HepG2 (cell line): ENCODE data around the gene EAF1. TPM values are rescaled to one million over a fixed set of nuclear protein-coding genes. Genes with fewer than 3 reads are reported as not detected.
"Not testable (repeated sequence)": the region's sequence is repeated elsewhere in the genome, so short reads cannot be mapped to it uniquely, and the experiment has no call there.

Experiments used
- ATAC-seq: fragments of 200-7000 bp; cut with Tn5 transposase; 3 replicates; pipeline ENCODE4 v1.9.1; 2020; ENCODE audit warnings: mild to moderate bottlenecking, moderate library complexity
- BruUV-seq: library from RNA; stranded (reverse); fragments of 400-500 nt; replicated peaks from 2 replicates; lab custom pipeline; 2021; lab: Mats Ljungman, UMichigan
- CTCF ChIA-PET: fragments of 300-600 bp; formaldehyde crosslinking; extraction: SDS; loops from one replicate; lab custom pipeline; 2021; ENCODE audit warnings: low total read pairs, inconsistent platforms, low intra/inter-chr PET ratio; lab: Yijun Ruan, JAX
- POLR2A ChIA-PET: fragments of 350-600 bp; sonication (Branson Sonifier 250); formaldehyde crosslinking; loops from one replicate; lab custom pipeline; 2020; ENCODE audit warnings: antibody characterized with exemption, inconsistent platforms; lab: Yijun Ruan, JAX
- DNase-seq: peaks from one replicate; pipeline ENCODE4 v3.0.0-alpha.2; 2015; ENCODE audit warnings: low spot score
- FAIRE-seq: peaks from 3 replicates; lab custom pipeline; 2011; peaks lifted over from hg19 to GRCh38; lab: Jason Lieb, UNC
- H2AFZ ChIP-seq: one replicate; pipeline ENCODE4 v1.6.1; 2011; ENCODE audit warnings: low read length, inconsistent platforms
- H3K27ac ChIP-seq: fragments of 300-600 bp; 3 replicates; pipeline ENCODE4 v1.8.0; 2011; ENCODE audit warnings: mixed run types, mild to moderate bottlenecking, mixed read lengths, low read length, inconsistent platforms; ENCODE audit not compliant: insufficient read depth; ENCODE audit errors: extremely low read length
- H3K27me3 ChIP-seq, 2 experiments: fragments of 200-600 bp in 1 of 2; 2 replicates in 1 of 2; 3 replicates in 1 of 2; pipeline versions ENCODE4 v1.6.0 to v1.8.0; 2011; ENCODE audit warnings: low read length in 2 of 2, mild to moderate bottlenecking in 2 of 2, moderate library complexity in 2 of 2, inconsistent platforms in 1 of 2; ENCODE audit not compliant: insufficient read depth in 2 of 2, control insufficient read depth in 1 of 2
- H3K36me3 ChIP-seq, 2 experiments: fragments of 200-600 bp in 1 of 2; replicated peaks in 1 of 2; 2 replicates in 1 of 2; 3 replicates in 1 of 2; pipeline versions ENCODE4 v1.5.1 to v1.8.0; 2011; ENCODE audit warnings: low read length in 2 of 2, inconsistent platforms in 1 of 2; ENCODE audit not compliant: insufficient read depth in 2 of 2, control insufficient read depth in 1 of 2
- H3K4me1 ChIP-seq: 2 replicates; pipeline ENCODE4 v1.5.1; 2012; ENCODE audit warnings: low read length, inconsistent platforms; ENCODE audit not compliant: insufficient read depth
- H3K4me2 ChIP-seq: 2 replicates; pipeline ENCODE4 v1.6.0; 2011; ENCODE audit warnings: low read depth, low read length, inconsistent platforms
- H3K4me3 ChIP-seq, 3 experiments: fragments of 200-600 bp in 1 of 3; sonication (generic), shearing (Covaris generic) in 1 of 3; replicated peaks in 1 of 3; 2 replicates each; pipeline ENCODE4 v1.5.1; 2011 to 2016; ENCODE audit warnings: low read length in 3 of 3, inconsistent platforms in 2 of 3, low read depth in 2 of 3, mild to moderate bottlenecking in 2 of 3, control low read depth in 1 of 3, mixed read lengths in 1 of 3; ENCODE audit not compliant: insufficient read depth in 1 of 3
- H3K79me2 ChIP-seq: one replicate; pipeline ENCODE4 v1.6.1; 2011; ENCODE audit warnings: low read length, inconsistent platforms; ENCODE audit not compliant: insufficient read depth
- H3K9ac ChIP-seq: 2 replicates; pipeline ENCODE4 v1.6.0; 2011; ENCODE audit warnings: mild to moderate bottlenecking, low read depth, low read length, inconsistent platforms; ENCODE audit not compliant: insufficient read depth
- H3K9me3 ChIP-seq: 2 replicates; pipeline ENCODE4 v1.5.1; 2012; ENCODE audit warnings: mild to moderate bottlenecking, low read length
- H4K20me1 ChIP-seq: 2 replicates; pipeline ENCODE4 v1.6.0; 2011; ENCODE audit warnings: inconsistent platforms, mild to moderate bottlenecking, low read length, moderate library complexity; ENCODE audit not compliant: insufficient read depth
- IRF1 ChIP-seq: sonication (generic); formaldehyde crosslinking; IDR thresholded peaks from 2 replicates; pipeline ENCODE4 v1.4.0; 2020; ENCODE audit warnings: low read depth, mild to moderate bottlenecking, missing genetic modification reagents
- PAX8 ChIP-seq: sonication (generic); formaldehyde crosslinking; IDR thresholded peaks from 2 replicates; pipeline ENCODE4 v1.8.0; 2022; ENCODE audit warnings: mild to moderate bottlenecking, missing genetic modification reagents, borderline replicate concordance
- ZNF282 ChIP-seq: fragments of 450-650 bp; IDR thresholded peaks from 2 replicates; pipeline ENCODE4 v1.6.1; 2018; ENCODE audit not compliant: partially characterized antibody
- WGBS: methylation state at CpG from one replicate; pipeline ENCODE4 v1.1.6; 2017; ENCODE audit warnings: low lambda C conversion rate; 5-methylcytosine and 5-hydroxymethylcytosine counted together
- in situ Hi-C: cut with HindIII; loops from 2 replicates; pipeline ENCODE4 v1.10.0; 2017; ENCODE audit warnings: low pct_unique_long_range_greater_than_20kb; ENCODE audit not compliant: extremely low pct_ligation_motif_present
- intact Hi-C: fragments of 100-400 bp; cut with micrococcal nuclease; formaldehyde crosslinking; loops from one replicate; pipeline ENCODE4 v1.10.0; 2022; ENCODE audit not compliant: unreplicated experiment
- polyA plus RNA-seq, 8 experiments: library from polyadenylated mRNA; depleted of rRNA in 3 of 8; stranded (reverse) in 7 of 8; unstranded in 1 of 8; fragments of >200 nt; fragmentation: Illumina TruSeq in 4 of 8; extraction: Trizol in 4 of 8; gene quantifications; 2 replicates each; pipeline versions ENCODE4 v1.2.1 to v1.2.3, GENCODE V29; 2011 to 2016; ENCODE audit warnings: low read depth in 4 of 8, missing spikeins in 1 of 8, mixed read lengths in 1 of 8; ENCODE audit not compliant: insufficient read depth in 1 of 8
- total RNA-seq, 5 experiments: library from RNA; depleted of rRNA; stranded (reverse); fragments of >200 nt; fragmentation: Illumina TruSeq; extraction: Trizol; gene quantifications; 2 replicates each; pipeline ENCODE4 v1.2.3, GENCODE V29; 2016; ENCODE audit warnings: low read depth in 1 of 5

The EAF1 gene
- total and polyA plus RNA-seq, 2 of the 13 experiments (the other 11 are each of a cell fraction or from before 2014, with no cell fraction given): 8.1 to 30.0 TPM

DNA sequence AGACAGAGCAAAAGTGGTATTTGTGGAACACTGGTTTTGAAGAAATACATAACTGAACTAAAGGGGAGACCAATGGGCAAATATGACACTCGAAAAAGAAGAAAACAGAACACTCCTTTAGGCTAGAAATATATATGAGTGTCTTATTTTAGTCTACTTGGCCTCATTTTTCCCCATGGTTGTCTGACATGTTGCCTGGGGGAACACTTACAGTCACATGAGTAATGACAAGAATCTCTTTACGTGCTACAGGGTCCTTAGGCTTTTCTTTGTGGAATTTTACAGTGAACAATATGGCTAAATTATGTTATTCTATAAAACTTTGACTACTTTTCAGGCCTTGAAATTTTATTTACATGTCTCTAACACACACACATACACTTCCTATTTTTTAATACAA, 17.6 kb upstream of the EAF1 start:
- POLR2A ChIA-PET: no interaction called here
- Histone ChIP-seq H3K9me3 (no peaks in the 10 kb centered on the region), H3K4me3 (no peak overlapping the region), H4K20me1 (no peaks in the 10 kb centered on the region), H3K27me3 (no peaks in the 10 kb centered on the region; a peak in 1 of 5 replicates), H3K4me2 (no peak overlapping the region)
- ATAC-seq (no peak), DNase-seq (no peak), FAIRE-seq (no peak)
- no peak for TF ChIP-seq ZNF282
- no peak for TF ChIP-seq IRF1 (CRISPR knock-in tag)
- TF ChIP-seq PAX8: no peak
- TF ChIP-seq, all 625 proteins: peak for 0
- intact Hi-C loops (loop anchor here (5.0 to 10.0 kb wide), 2 partner anchors 205 to 302 kb away; partner anchors contain the start of gene CAPN7), in situ Hi-C loops (loop anchor here (10.0 kb wide), 2 partner anchors 205 to 305 kb away; partner anchors contain the start of gene CAPN7)
- H3K79me2 ChIP-seq: no peaks in the 10 kb centered on the region
- no peak overlapping the region for H3K9ac ChIP-seq
- no peak overlapping the region for H2AFZ ChIP-seq
- peaks cover 8 to 31% of the 10 kb centered on the region in 2 experiments; a peak in 4 of 5 replicates for H3K36me3 ChIP-seq
- BruUV-seq: no TSS peak
- CTCF ChIA-PET: no interaction called here
- H3K27ac ChIP-seq: no peak overlapping the region
- WGBS: 93% methylated on average over 2 of the region's 2 CpGs
- no peaks in the 10 kb centered on the region for H3K4me1 ChIP-seq

- DNase-seq, BruUV-seq: not testable (repeated sequence)
Observed at GRCh38 chr3:15410966-15411365, 16.4 kb upstream of the EAF1 start.

More at GRCh38 chr3:15410966-15411365, 16.4 kb upstream of the EAF1 start:
- H3K27ac ChIP-seq, H3K4me3 ChIP-seq, in situ Hi-C loops, intact Hi-C loops, H4K20me1 ChIP-seq, H2AFZ ChIP-seq, H3K4me2 ChIP-seq, H3K27me3 ChIP-seq, CTCF ChIA-PET, H3K9ac ChIP-seq, H3K4me1 ChIP-seq, H3K79me2 ChIP-seq, H3K9me3 ChIP-seq, ATAC-seq, POLR2A ChIA-PET, FAIRE-seq: not testable (repeated sequence)
- WGBS: 95% methylated on average over 7 of the region's 7 CpGs
- peaks cover 9 to 43% of the 10 kb centered on the region in 2 experiments; a peak in 4 of 5 replicates for H3K36me3 ChIP-seq
